ENCODE measurements around the gene ZNF749. TPM values are rescaled to one million over a fixed set of nuclear protein-coding genes. Genes with fewer than 3 reads are reported as not detected.

ZNF749 gene
- total RNA-seq, 1 donor from 2014 or later = 26.6 TPM

- Mint-ChIP-seq H3K4me1 (ENCODE audit: unreplicated experiment) (no peaks in the 10 kb centered on the region), H3K9me3 (peaks cover 38% of the 10 kb centered on the region), H3K27me3 (no peaks in the 10 kb centered on the region), H3K4me3 (no peak overlapping the region), H3K36me3 (peaks cover 75% of the 10 kb centered on the region), H3K27ac (no peak overlapping the region)
- no peak for TF ChIP-seq CTCF (conservative IDR thresholded peaks at IDR 0.05)
- no peak for DNase-seq (ENCODE audit: extremely low spot score, unreplicated experiment)
Measured at GRCh38 chr19:57443121-57443696, 8.1 kb downstream of the ZNF749 start.

GRCh38 chr19:57452307-57452706 lies 17.2 kb downstream of the ZNF749 start:
- H3K27me3 Mint-ChIP-seq = no peaks in the 10 kb centered on the region
- no peak for TF ChIP-seq CTCF (conservative IDR thresholded peaks at IDR 0.05)
- DNase-seq (ENCODE audit: extremely low spot score, unreplicated experiment) = no peak
- no peak overlapping the region for H3K27ac Mint-ChIP-seq
- peaks cover 28% of the 10 kb centered on the region for H3K36me3 Mint-ChIP-seq
- no peaks in the 10 kb centered on the region for H3K4me1 Mint-ChIP-seq (ENCODE audit: unreplicated experiment)
- H3K9me3 Mint-ChIP-seq = peaks cover 4% of the 10 kb centered on the region
- H3K4me3 Mint-ChIP-seq = no peak overlapping the region

GRCh38 chr19:57465680-57466381 lies 30.7 kb downstream of the ZNF749 start:
- Mint-ChIP-seq H3K9me3 (peaks cover 16% of the 10 kb centered on the region), H3K36me3 (peaks cover 27% of the 10 kb centered on the region), H3K4me3 (no peak overlapping the region), H3K4me1 (ENCODE audit: unreplicated experiment) (no peaks in the 10 kb centered on the region), H3K27ac (no peak overlapping the region), H3K27me3 (no peaks in the 10 kb centered on the region)
- TF ChIP-seq CTCF (conservative IDR thresholded peaks at IDR 0.05) = peak; percentile 61
- no peak for DNase-seq (ENCODE audit: extremely low spot score, unreplicated experiment)

- DNase-seq (ENCODE audit: extremely low spot score, unreplicated experiment) = no peak
- no peaks in the 10 kb centered on the region for H3K4me1 Mint-ChIP-seq (ENCODE audit: unreplicated experiment)
- H3K36me3 Mint-ChIP-seq = peaks cover 31% of the 10 kb centered on the region
- TF ChIP-seq CTCF (conservative IDR thresholded peaks at IDR 0.05) = no peak
- no peak overlapping the region for H3K27ac Mint-ChIP-seq
- no peaks in the 10 kb centered on the region for H3K27me3 Mint-ChIP-seq
- peaks cover 21% of the 10 kb centered on the region for H3K9me3 Mint-ChIP-seq
- H3K4me3 Mint-ChIP-seq = no peak overlapping the region
Measured at GRCh38 chr19:57466489-57466888, 31.4 kb downstream of the ZNF749 start.

GRCh38 chr19:57473646-57474045 lies 38.5 kb downstream of the ZNF749 start:
- H3K36me3 Mint-ChIP-seq = peaks cover 78% of the 10 kb centered on the region
- no peak for TF ChIP-seq CTCF (conservative IDR thresholded peaks at IDR 0.05)
- DNase-seq (ENCODE audit: extremely low spot score, unreplicated experiment) = no peak

More at GRCh38 chr19:57473646-57474045, 38.5 kb downstream of the ZNF749 start:
- no peak overlapping the region for H3K27ac Mint-ChIP-seq
- H3K4me3 Mint-ChIP-seq = no peak overlapping the region
- peaks cover 46% of the 10 kb centered on the region for H3K9me3 Mint-ChIP-seq
- no peaks in the 10 kb centered on the region for H3K27me3 Mint-ChIP-seq
- peaks cover 6% of the 10 kb centered on the region for H3K4me1 Mint-ChIP-seq (ENCODE audit: unreplicated experiment)
